Measurements from ENCODE around the gene STMN3.

DNA sequence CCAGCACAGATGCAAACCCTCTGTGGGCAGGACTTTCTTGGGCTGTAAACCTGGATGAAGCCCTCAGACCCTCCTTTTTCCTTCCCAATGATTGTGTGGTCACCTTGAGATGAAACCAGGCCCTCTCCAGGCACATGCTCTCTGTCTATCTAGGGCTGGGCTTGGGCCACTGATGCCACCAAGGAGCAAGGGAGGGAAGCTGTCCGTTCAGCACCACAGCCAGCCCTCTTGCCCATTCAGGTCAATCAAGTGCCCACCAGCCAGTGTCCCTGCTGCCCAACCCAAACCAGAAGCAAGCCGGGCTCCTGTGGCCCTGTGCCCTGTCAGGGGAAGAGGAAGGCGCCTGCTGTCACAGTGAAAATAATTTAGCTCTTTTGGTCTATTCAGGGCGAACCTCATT, 8.0 kb downstream of the STMN3 start:
- TF ChIP-seq, protein P1, sequence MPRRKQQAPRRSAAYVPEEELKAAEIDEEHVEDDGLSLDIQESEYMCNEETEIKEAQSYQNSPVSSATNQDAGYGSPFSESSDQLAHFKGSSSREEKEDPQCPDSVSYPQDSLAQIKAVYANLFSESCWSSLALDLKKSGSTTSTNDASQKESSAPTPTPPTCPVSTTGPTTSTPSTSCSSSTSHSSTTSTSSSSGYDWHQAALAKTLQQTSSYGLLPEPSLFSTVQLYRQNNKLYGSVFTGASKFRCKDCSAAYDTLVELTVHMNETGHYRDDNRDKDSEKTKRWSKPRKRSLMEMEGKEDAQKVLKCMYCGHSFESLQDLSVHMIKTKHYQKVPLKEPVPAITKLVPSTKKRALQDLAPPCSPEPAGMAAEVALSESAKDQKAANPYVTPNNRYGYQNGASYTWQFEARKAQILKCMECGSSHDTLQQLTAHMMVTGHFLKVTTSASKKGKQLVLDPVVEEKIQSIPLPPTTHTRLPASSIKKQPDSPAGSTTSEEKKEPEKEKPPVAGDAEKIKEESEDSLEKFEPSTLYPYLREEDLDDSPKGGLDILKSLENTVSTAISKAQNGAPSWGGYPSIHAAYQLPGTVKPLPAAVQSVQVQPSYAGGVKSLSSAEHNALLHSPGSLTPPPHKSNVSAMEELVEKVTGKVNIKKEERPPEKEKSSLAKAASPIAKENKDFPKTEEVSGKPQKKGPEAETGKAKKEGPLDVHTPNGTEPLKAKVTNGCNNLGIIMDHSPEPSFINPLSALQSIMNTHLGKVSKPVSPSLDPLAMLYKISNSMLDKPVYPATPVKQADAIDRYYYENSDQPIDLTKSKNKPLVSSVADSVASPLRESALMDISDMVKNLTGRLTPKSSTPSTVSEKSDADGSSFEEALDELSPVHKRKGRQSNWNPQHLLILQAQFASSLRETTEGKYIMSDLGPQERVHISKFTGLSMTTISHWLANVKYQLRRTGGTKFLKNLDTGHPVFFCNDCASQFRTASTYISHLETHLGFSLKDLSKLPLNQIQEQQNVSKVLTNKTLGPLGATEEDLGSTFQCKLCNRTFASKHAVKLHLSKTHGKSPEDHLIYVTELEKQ (tag by site-specific recombination; IDR thresholded peaks at IDR 0.05; ENCODE audit: borderline replicate concordance): no peak
- no peak for TF ChIP-seq ZNF239 (tag by site-specific recombination; IDR thresholded peaks at IDR 0.05)
- TF ChIP-seq ZNF513 (tag by site-specific recombination; IDR thresholded peaks at IDR 0.05): no peak
- TF ChIP-seq CTCF (tag by site-specific recombination; IDR thresholded peaks at IDR 0.05): no peak

Measured in HEK293 (cell line).